ENCODE data around the gene TMEM178B.

Gene TMEM178B

GRCh38 chr7:141286522-141286921 lies 212.7 kb downstream of the TMEM178B start:
- Histone ChIP-seq H3K4me3 (ENCODE audit: low read length) (no peak overlapping the region), H3K9me3 (replicated peaks; ENCODE audit: low read length) (no peaks in the 10 kb centered on the region), H3K27me3 (ENCODE audit: control insufficient read depth, insufficient read depth, low read length) (no peaks in the 10 kb centered on the region), H3K4me2 (ENCODE audit: low read length) (no peak overlapping the region), H3K4me1 (ENCODE audit: control insufficient read depth, insufficient read depth, low read length) (no peaks in the 10 kb centered on the region), H3K36me3 (ENCODE audit: insufficient read depth, low read length) (no peaks in the 10 kb centered on the region), H3K9ac (ENCODE audit: low read depth, low read length) (no peak overlapping the region)

GRCh38 chr7:141287936-141288335 lies 214.1 kb downstream of the TMEM178B start:
- no peaks in the 10 kb centered on the region for H3K27me3 ChIP-seq (ENCODE audit: control insufficient read depth, insufficient read depth, low read length)

GRCh38 chr7:141288626-141289025 lies 214.8 kb downstream of the TMEM178B start:
- no peaks in the 10 kb centered on the region for H3K36me3 ChIP-seq (ENCODE audit: insufficient read depth, low read length)
- H3K27me3 ChIP-seq (ENCODE audit: control insufficient read depth, insufficient read depth, low read length), result no peaks in the 10 kb centered on the region
- H3K4me1 ChIP-seq (ENCODE audit: control insufficient read depth, insufficient read depth, low read length), result no peaks in the 10 kb centered on the region
- H3K4me2 ChIP-seq (ENCODE audit: low read length), result no peak overlapping the region
- no peaks in the 10 kb centered on the region for H3K9me3 ChIP-seq (replicated peaks; ENCODE audit: low read length)
- H3K4me3 ChIP-seq (ENCODE audit: low read length), result no peak overlapping the region
- H3K9ac ChIP-seq (ENCODE audit: low read depth, low read length), result no peak overlapping the region

More at GRCh38 chr7:141287936-141288335, 214.1 kb downstream of the TMEM178B start:
- no peak overlapping the region for H3K4me3 ChIP-seq (ENCODE audit: low read length)
- no peak overlapping the region for H3K4me2 ChIP-seq (ENCODE audit: low read length)
- no peaks in the 10 kb centered on the region for H3K36me3 ChIP-seq (ENCODE audit: insufficient read depth, low read length)
- H3K4me1 ChIP-seq (ENCODE audit: control insufficient read depth, insufficient read depth, low read length), result no peaks in the 10 kb centered on the region
- H3K9me3 ChIP-seq (replicated peaks; ENCODE audit: low read length), result no peaks in the 10 kb centered on the region
- H3K9ac ChIP-seq (ENCODE audit: low read depth, low read length), result no peak overlapping the region

- H3K4me3 ChIP-seq (ENCODE audit: low read length), result no peak overlapping the region
- no peak overlapping the region for H3K4me2 ChIP-seq (ENCODE audit: low read length)
- H3K9ac ChIP-seq (ENCODE audit: low read depth, low read length), result no peak overlapping the region
- no peaks in the 10 kb centered on the region for H3K9me3 ChIP-seq (replicated peaks; ENCODE audit: low read length)
- no peaks in the 10 kb centered on the region for H3K36me3 ChIP-seq (ENCODE audit: insufficient read depth, low read length)
- H3K27me3 ChIP-seq (ENCODE audit: control insufficient read depth, insufficient read depth, low read length), result no peaks in the 10 kb centered on the region
- H3K4me1 ChIP-seq (ENCODE audit: control insufficient read depth, insufficient read depth, low read length), result no peaks in the 10 kb centered on the region
These were observed 216.5 kb downstream of the TMEM178B start for GRCh38 chr7:141290365-141290764.

GRCh38 chr7:141290973-141291372 lies 217.1 kb downstream of the TMEM178B start:
- no peak overlapping the region for H3K4me2 ChIP-seq (ENCODE audit: low read length)
- no peak overlapping the region for H3K9ac ChIP-seq (ENCODE audit: low read depth, low read length)
- H3K4me1 ChIP-seq (ENCODE audit: control insufficient read depth, insufficient read depth, low read length), result no peaks in the 10 kb centered on the region
- no peaks in the 10 kb centered on the region for H3K36me3 ChIP-seq (ENCODE audit: insufficient read depth, low read length)
- no peak overlapping the region for H3K4me3 ChIP-seq (ENCODE audit: low read length)
- H3K27me3 ChIP-seq (ENCODE audit: control insufficient read depth, insufficient read depth, low read length), result no peaks in the 10 kb centered on the region
- no peaks in the 10 kb centered on the region for H3K9me3 ChIP-seq (replicated peaks; ENCODE audit: low read length)

GRCh38 chr7:141291541-141291940 lies 217.7 kb downstream of the TMEM178B start:
- H3K9me3 ChIP-seq (replicated peaks; ENCODE audit: low read length), result no peaks in the 10 kb centered on the region
- no peaks in the 10 kb centered on the region for H3K36me3 ChIP-seq (ENCODE audit: insufficient read depth, low read length)
- H3K4me1 ChIP-seq (ENCODE audit: control insufficient read depth, insufficient read depth, low read length), result no peaks in the 10 kb centered on the region
- H3K27me3 ChIP-seq (ENCODE audit: control insufficient read depth, insufficient read depth, low read length), result no peaks in the 10 kb centered on the region
- H3K4me3 ChIP-seq (ENCODE audit: low read length), result no peak overlapping the region
- H3K4me2 ChIP-seq (ENCODE audit: low read length), result no peak overlapping the region
- no peak overlapping the region for H3K9ac ChIP-seq (ENCODE audit: low read depth, low read length)

GRCh38 chr7:141294143-141294829 lies 220.4 kb downstream of the TMEM178B start:
- no peaks in the 10 kb centered on the region for H3K36me3 ChIP-seq (ENCODE audit: insufficient read depth, low read length)
- H3K4me2 ChIP-seq (ENCODE audit: low read length), result no peak overlapping the region
- H3K9ac ChIP-seq (ENCODE audit: low read depth, low read length), result no peak overlapping the region
- no peak overlapping the region for H3K4me3 ChIP-seq (ENCODE audit: low read length)
- H3K9me3 ChIP-seq (replicated peaks; ENCODE audit: low read length), result no peaks in the 10 kb centered on the region
- no peaks in the 10 kb centered on the region for H3K27me3 ChIP-seq (ENCODE audit: control insufficient read depth, insufficient read depth, low read length)
- no peaks in the 10 kb centered on the region for H3K4me1 ChIP-seq (ENCODE audit: control insufficient read depth, insufficient read depth, low read length)

GRCh38 chr7:141295367-141295895 lies 221.6 kb downstream of the TMEM178B start:
- Histone ChIP-seq H3K9me3 (replicated peaks; ENCODE audit: low read length) (no peaks in the 10 kb centered on the region), H3K36me3 (ENCODE audit: insufficient read depth, low read length) (no peaks in the 10 kb centered on the region), H3K4me1 (ENCODE audit: control insufficient read depth, insufficient read depth, low read length) (no peaks in the 10 kb centered on the region), H3K9ac (ENCODE audit: low read depth, low read length) (no peak overlapping the region), H3K4me3 (ENCODE audit: low read length) (no peak overlapping the region), H3K27me3 (ENCODE audit: control insufficient read depth, insufficient read depth, low read length) (no peaks in the 10 kb centered on the region), H3K4me2 (ENCODE audit: low read length) (no peak overlapping the region)

GRCh38 chr7:141300816-141301215 lies 227.0 kb downstream of the TMEM178B start:
- Histone ChIP-seq H3K9me3 (replicated peaks; ENCODE audit: low read length) (no peaks in the 10 kb centered on the region), H3K4me1 (ENCODE audit: control insufficient read depth, insufficient read depth, low read length) (no peaks in the 10 kb centered on the region), H3K9ac (ENCODE audit: low read depth, low read length) (no peak overlapping the region), H3K36me3 (ENCODE audit: insufficient read depth, low read length) (no peaks in the 10 kb centered on the region), H3K4me3 (ENCODE audit: low read length) (no peak overlapping the region), H3K27me3 (ENCODE audit: control insufficient read depth, insufficient read depth, low read length) (no peaks in the 10 kb centered on the region), H3K4me2 (ENCODE audit: low read length) (no peak overlapping the region)

GRCh38 chr7:141301544-141301943 lies 227.7 kb downstream of the TMEM178B start:
- H3K4me2 ChIP-seq (ENCODE audit: low read length), result no peak overlapping the region
- H3K9ac ChIP-seq (ENCODE audit: low read depth, low read length), result no peak overlapping the region
- no peak overlapping the region for H3K4me3 ChIP-seq (ENCODE audit: low read length)
- no peaks in the 10 kb centered on the region for H3K9me3 ChIP-seq (replicated peaks; ENCODE audit: low read length)
- no peaks in the 10 kb centered on the region for H3K36me3 ChIP-seq (ENCODE audit: insufficient read depth, low read length)
- no peaks in the 10 kb centered on the region for H3K27me3 ChIP-seq (ENCODE audit: control insufficient read depth, insufficient read depth, low read length)
- H3K4me1 ChIP-seq (ENCODE audit: control insufficient read depth, insufficient read depth, low read length), result no peaks in the 10 kb centered on the region

- Histone ChIP-seq H3K4me2 (ENCODE audit: low read length) (no peak overlapping the region), H3K9me3 (replicated peaks; ENCODE audit: low read length) (no peaks in the 10 kb centered on the region), H3K27me3 (ENCODE audit: control insufficient read depth, insufficient read depth, low read length) (no peaks in the 10 kb centered on the region), H3K4me3 (ENCODE audit: low read length) (no peak overlapping the region), H3K4me1 (ENCODE audit: control insufficient read depth, insufficient read depth, low read length) (no peaks in the 10 kb centered on the region), H3K36me3 (ENCODE audit: insufficient read depth, low read length) (no peaks in the 10 kb centered on the region), H3K9ac (ENCODE audit: low read depth, low read length) (no peak overlapping the region)
These were observed 228.8 kb downstream of the TMEM178B start for GRCh38 chr7:141302617-141303016.

- Histone ChIP-seq H3K9ac (ENCODE audit: low read depth, low read length) (no peak overlapping the region), H3K27me3 (ENCODE audit: control insufficient read depth, insufficient read depth, low read length) (no peaks in the 10 kb centered on the region)
These were observed 230.4 kb downstream of the TMEM178B start for GRCh38 chr7:141304291-141304690.

More at GRCh38 chr7:141304291-141304690, 230.4 kb downstream of the TMEM178B start:
- no peaks in the 10 kb centered on the region for H3K4me1 ChIP-seq (ENCODE audit: control insufficient read depth, insufficient read depth, low read length)
- no peak overlapping the region for H3K4me3 ChIP-seq (ENCODE audit: low read length)
- no peak overlapping the region for H3K4me2 ChIP-seq (ENCODE audit: low read length)
- H3K36me3 ChIP-seq (ENCODE audit: insufficient read depth, low read length), result no peaks in the 10 kb centered on the region
- H3K9me3 ChIP-seq (replicated peaks; ENCODE audit: low read length), result no peaks in the 10 kb centered on the region

Data from skeletal muscle satellite cell (primary cell).